ENCODE results near the gene GAL3ST1. TPM values are rescaled to one million over a fixed set of nuclear protein-coding genes. Genes with fewer than 3 reads are reported as not detected.

Gene GAL3ST1
- polyA plus RNA-seq, 3 donors = not detected

DNA sequence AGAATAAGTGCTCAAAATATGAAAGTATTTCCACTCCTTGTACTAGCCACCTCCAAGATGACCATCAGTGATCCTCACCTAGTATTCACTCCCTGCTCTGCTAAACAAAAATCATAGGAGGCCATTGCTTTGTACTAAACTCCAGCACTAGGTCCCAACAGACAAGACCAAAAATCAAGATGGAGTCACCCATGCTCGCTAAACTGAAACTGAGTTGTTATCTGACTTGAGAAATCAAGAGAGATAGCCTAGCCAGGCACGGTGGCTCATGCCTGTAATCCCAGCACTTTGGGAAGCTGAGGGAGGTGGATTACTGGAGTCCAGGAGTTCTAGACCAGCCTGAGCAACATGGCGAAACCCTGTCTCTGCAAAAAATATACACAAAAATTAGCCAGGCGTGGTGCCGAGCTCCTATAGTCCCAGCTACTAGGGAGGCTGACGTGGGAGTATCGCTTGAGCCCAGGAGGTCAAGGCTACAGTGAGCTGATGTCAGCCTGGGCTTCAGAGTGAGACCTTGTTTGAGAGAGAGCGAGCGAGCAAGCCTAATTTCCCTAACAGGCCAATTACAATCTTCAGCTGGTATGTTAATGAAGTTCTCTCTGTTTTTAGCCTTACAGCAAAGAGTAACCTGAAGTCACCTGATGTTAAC lies 37.3 kb downstream of the GAL3ST1 start:
- no peaks in the 10 kb centered on the region for H4K20me1 ChIP-seq (ENCODE audit: insufficient read depth, low read length)
- Mint-ChIP-seq H3K4me1 (no peaks in the 10 kb centered on the region), H3K36me3 (no peaks in the 10 kb centered on the region), H3K9me3 (peaks cover 0 to 2% (median 0%) of the 10 kb centered on the region in 7 donors), H3K4me3 (no peak overlapping the region), H3K27ac (no peak overlapping the region), H3K27me3 (ENCODE audit: low read depth in 3 of 3) (peaks cover 21 to 28% (median 27%) of the 10 kb centered on the region in 3 donors)
- no peak overlapping the region for H3K9ac ChIP-seq (ENCODE audit: insufficient read depth, low read length, poor library complexity, severe bottlenecking)
- TF ChIP-seq, protein P1, sequence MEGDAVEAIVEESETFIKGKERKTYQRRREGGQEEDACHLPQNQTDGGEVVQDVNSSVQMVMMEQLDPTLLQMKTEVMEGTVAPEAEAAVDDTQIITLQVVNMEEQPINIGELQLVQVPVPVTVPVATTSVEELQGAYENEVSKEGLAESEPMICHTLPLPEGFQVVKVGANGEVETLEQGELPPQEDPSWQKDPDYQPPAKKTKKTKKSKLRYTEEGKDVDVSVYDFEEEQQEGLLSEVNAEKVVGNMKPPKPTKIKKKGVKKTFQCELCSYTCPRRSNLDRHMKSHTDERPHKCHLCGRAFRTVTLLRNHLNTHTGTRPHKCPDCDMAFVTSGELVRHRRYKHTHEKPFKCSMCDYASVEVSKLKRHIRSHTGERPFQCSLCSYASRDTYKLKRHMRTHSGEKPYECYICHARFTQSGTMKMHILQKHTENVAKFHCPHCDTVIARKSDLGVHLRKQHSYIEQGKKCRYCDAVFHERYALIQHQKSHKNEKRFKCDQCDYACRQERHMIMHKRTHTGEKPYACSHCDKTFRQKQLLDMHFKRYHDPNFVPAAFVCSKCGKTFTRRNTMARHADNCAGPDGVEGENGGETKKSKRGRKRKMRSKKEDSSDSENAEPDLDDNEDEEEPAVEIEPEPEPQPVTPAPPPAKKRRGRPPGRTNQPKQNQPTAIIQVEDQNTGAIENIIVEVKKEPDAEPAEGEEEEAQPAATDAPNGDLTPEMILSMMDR (IDR thresholded peaks at IDR 0.05) = no peak
- 94% methylated on average over 5 of the region's 9 CpGs for WGBS (ENCODE audit: insufficient coverage)
- H3K36me3 ChIP-seq (replicated peaks in 1 of 2; ENCODE audit: control insufficient read depth in 1 of 2, insufficient read depth in 2 of 2, low read length in 2 of 2) = no peaks in the 10 kb centered on the region
- no peak for DNase-seq
- no peak overlapping the region for H2AFZ ChIP-seq (ENCODE audit: insufficient read depth, low read depth, low read length, poor library complexity, severe bottlenecking)
- peaks cover 11 to 21% of the 10 kb centered on the region in 2 donors for H3K27me3 ChIP-seq (ENCODE audit: control insufficient read depth in 2 of 2, insufficient read depth in 2 of 2, low read length in 2 of 2)
- no peaks in the 10 kb centered on the region for H3K4me1 ChIP-seq (ENCODE audit: control insufficient read depth in 1 of 2, insufficient read depth in 2 of 2, low read length in 2 of 2)
- H3K27ac ChIP-seq (ENCODE audit: low read depth in 1 of 2, low read length in 2 of 2) = no peak overlapping the region
- intact Hi-C loops (cut with micrococcal nuclease) = no loop called here
- H3K79me2 ChIP-seq (ENCODE audit: insufficient read depth, low read length) = no peaks in the 10 kb centered on the region
- no peak overlapping the region for H3K4me3 ChIP-seq (replicated peaks in 1 of 3; ENCODE audit: low read depth in 2 of 3, low read length in 3 of 3)
- no peaks in the 10 kb centered on the region for H3K9me3 ChIP-seq (replicated peaks in 1 of 2; ENCODE audit: control insufficient read depth in 1 of 2, insufficient read depth in 1 of 2, low read length in 2 of 2)
- H3K4me2 ChIP-seq (replicated peaks; ENCODE audit: extremely low read depth, low read length, poor library complexity, severe bottlenecking) = no peak overlapping the region

DNA sequence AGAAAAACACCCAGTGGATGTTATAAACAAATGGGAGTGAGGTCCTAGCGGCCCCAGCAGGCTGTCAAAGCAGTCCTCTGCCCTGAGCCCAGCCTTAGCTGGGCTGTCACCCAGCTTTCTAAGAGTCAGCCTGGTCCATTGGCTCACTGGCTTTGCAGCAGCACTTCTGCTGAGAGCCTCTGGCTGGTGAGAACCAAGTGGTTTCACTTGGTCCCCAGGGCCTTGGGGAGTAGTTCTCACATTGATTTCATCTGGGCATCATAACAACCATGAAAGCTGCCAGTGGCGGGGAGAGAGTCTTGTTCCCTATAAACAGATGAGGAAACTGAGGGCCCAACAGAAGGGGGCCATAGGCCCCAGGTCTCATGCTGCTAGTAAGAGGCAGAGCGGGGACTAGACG lies 39.3 kb downstream of the GAL3ST1 start:
- no peak overlapping the region for H3K4me3 ChIP-seq (replicated peaks in 1 of 3; ENCODE audit: low read depth in 2 of 3, low read length in 3 of 3)
- DNase-seq = no peak
- 98% methylated on average over 4 of the region's 4 CpGs for WGBS (ENCODE audit: insufficient coverage)
- H3K27me3 ChIP-seq (ENCODE audit: control insufficient read depth in 2 of 2, insufficient read depth in 2 of 2, low read length in 2 of 2) = peaks cover 0 to 2% of the 10 kb centered on the region in 2 donors
- no peaks in the 10 kb centered on the region for H3K4me1 ChIP-seq (ENCODE audit: control insufficient read depth in 1 of 2, insufficient read depth in 2 of 2, low read length in 2 of 2)
- no peaks in the 10 kb centered on the region for H3K79me2 ChIP-seq (ENCODE audit: insufficient read depth, low read length)
- H3K9me3 ChIP-seq (replicated peaks in 1 of 2; ENCODE audit: control insufficient read depth in 1 of 2, insufficient read depth in 1 of 2, low read length in 2 of 2) = no peaks in the 10 kb centered on the region
- no peak overlapping the region for H3K27ac ChIP-seq (ENCODE audit: low read depth in 1 of 2, low read length in 2 of 2)
- no peak overlapping the region for H3K4me2 ChIP-seq (replicated peaks; ENCODE audit: extremely low read depth, low read length, poor library complexity, severe bottlenecking)
- no peak overlapping the region for H3K9ac ChIP-seq (ENCODE audit: insufficient read depth, low read length, poor library complexity, severe bottlenecking)
- no peak overlapping the region for H3K4me3 Mint-ChIP-seq
- no peaks in the 10 kb centered on the region for H3K9me3 Mint-ChIP-seq
- H3K4me1 Mint-ChIP-seq = no peaks in the 10 kb centered on the region
- no peaks in the 10 kb centered on the region for H3K36me3 Mint-ChIP-seq
- H3K36me3 ChIP-seq (replicated peaks in 1 of 2; ENCODE audit: control insufficient read depth in 1 of 2, insufficient read depth in 2 of 2, low read length in 2 of 2) = no peaks in the 10 kb centered on the region
- H3K27me3 Mint-ChIP-seq (ENCODE audit: low read depth in 3 of 3) = peaks cover 5 to 12% (median 11%) of the 10 kb centered on the region in 3 donors
- no peak overlapping the region for H2AFZ ChIP-seq (ENCODE audit: insufficient read depth, low read depth, low read length, poor library complexity, severe bottlenecking)
- H4K20me1 ChIP-seq (ENCODE audit: insufficient read depth, low read length) = no peaks in the 10 kb centered on the region
- no peak overlapping the region for H3K27ac Mint-ChIP-seq
- TF ChIP-seq, protein P1 (IDR thresholded peaks at IDR 0.05) = no peak
- intact Hi-C loops (cut with micrococcal nuclease) = no loop called here

All from CD14-positive monocyte (primary cell).